Adrenal gland (tissue), 12 donors: ENCODE data around the gene PDCD11. TPM values are rescaled to one million over a fixed set of nuclear protein-coding genes. Genes with fewer than 3 reads are reported as not detected.
A peak's percentile ranks its signal among the peaks of the same experiment; 100 is the strongest.

Source experiments
- DNase-seq, 7 donors: peaks; one replicate each; pipeline ENCODE4 v3.0.0-alpha.2; 2019 to 2020
- H3K27ac ChIP-seq, 5 donors: fragments of 200-600 bp; sonication (generic) in 4 of 5; 1 replicate in 3 of 5; 2 replicates in 2 of 5; pipeline versions ENCODE4 v1.5.1 to v1.8.0; 2016 to 2020; ENCODE audit warnings: mild to moderate bottlenecking in 1 of 5
- H3K27me3 ChIP-seq: fragments of 200-600 bp; 2 replicates; pipeline ENCODE4 v1.8.0; 2021
- H3K36me3 ChIP-seq, 2 donors: fragments of 200-600 bp; replicated peaks in 1 of 2; 1 replicate in 1 of 2; 2 replicates in 1 of 2; pipeline versions ENCODE4 v1.5.1 to v1.8.0; 2018 to 2022
- H3K4me1 ChIP-seq, 2 donors: fragments of 200-600 bp; replicated peaks in 1 of 2; 1 replicate in 1 of 2; 2 replicates in 1 of 2; pipeline versions ENCODE4 v1.5.1 to v1.8.0; 2018 to 2021
- H3K4me3 ChIP-seq, 4 donors: fragments of 200-600 bp; sonication (generic) in 3 of 4; one replicate each; pipeline ENCODE4 v1.5.1; 2016 to 2018
- H3K9me3 ChIP-seq, 3 donors: fragments of 200-600 bp; sonication (generic) in 1 of 3; replicated peaks in 1 of 3; 1 replicate in 2 of 3; 2 replicates in 1 of 3; pipeline versions ENCODE4 v1.5.1 to v1.8.0; 2016 to 2021
- POLR2A ChIP-seq, 2 donors: fragments of 450-650 bp; IDR thresholded peaks; one replicate each; pipeline ENCODE4 v1.6.1; 2017; ENCODE audit warnings: antibody characterized with exemption in 2 of 2, mild to moderate bottlenecking in 2 of 2, moderate library complexity in 1 of 2
- WGBS, 4 donors: extraction: QIAGEN DNeasy Blood & Tissue Kit in 2 of 4; methylation state at CpG; one replicate each; pipeline versions ENCODE4 v1.1.5 to v1.1.7; 2013 to 2017; 5-methylcytosine and 5-hydroxymethylcytosine counted together
- intact Hi-C, 2 donors: fragments of 100-400 bp; cut with DNase I; formaldehyde crosslinking; loops; one replicate each; pipeline versions ENCODE4 v1.14.1 to v1.15.0; 2022 to 2023
- polyA plus RNA-seq, 3 donors: library from polyadenylated mRNA; stranded (reverse); fragments of 200-250 nt in 2 of 3; fragments of 350-450 nt in 1 of 3; fragmentation: Illumina TruSeq in 1 of 3; extraction: RNeasy Lipid Tissue Mini Kit (QIAGEN cat#74804) in 1 of 3; gene quantifications; one replicate each; pipeline ENCODE4 v1.2.3, GENCODE V29; 2013 to 2014
- total RNA-seq, 9 donors: library from RNA; depleted of rRNA in 4 of 9; stranded (reverse); fragments of >200 nt in 4 of 9; fragments of 120-200 nt in 1 of 9; fragmentation: NEBNext Ultra II Directional in 1 of 9; extraction: Animal tissue kit (Norgen Biotek cat#: 25700) in 1 of 9; gene quantifications; one replicate each; pipeline versions ENCODE4 v1.1.0 to v1.2.4, GENCODE V29; 2013 to 2023
- TF ChIP-seq, protein P1 (sequence below), 6 experiments: fragments of 450-650 bp in 4 of 6; fragments of 200-600 bp in 2 of 6; sonication (generic) in 1 of 6; IDR thresholded peaks; 1 replicate in 5 of 6; 2 replicates in 1 of 6; pipeline versions ENCODE4 v1.5.1 to v1.8.0; 2016 to 2021; ENCODE audit warnings: antibody characterized with exemption in 6 of 6, mild to moderate bottlenecking in 2 of 6, moderate library complexity in 1 of 6
- donor health status: healthy with polysubstance abuse.
- donor health status: Bipolar disorder and iron deficiency.
- donor health status: DM: yes; HTN: yes; CAD: no.
- donor health status: DM: no; HTN: no; CAD: no.
- donor health status: DM: no; HTN: no; CAD: no.
- donor health status: DM: yes; HTN: yes; CAD: no.

Gene PDCD11
- total and polyA plus RNA-seq, 12 donors, result 13.6 to 39.7 (median 21.2) TPM

DNA sequence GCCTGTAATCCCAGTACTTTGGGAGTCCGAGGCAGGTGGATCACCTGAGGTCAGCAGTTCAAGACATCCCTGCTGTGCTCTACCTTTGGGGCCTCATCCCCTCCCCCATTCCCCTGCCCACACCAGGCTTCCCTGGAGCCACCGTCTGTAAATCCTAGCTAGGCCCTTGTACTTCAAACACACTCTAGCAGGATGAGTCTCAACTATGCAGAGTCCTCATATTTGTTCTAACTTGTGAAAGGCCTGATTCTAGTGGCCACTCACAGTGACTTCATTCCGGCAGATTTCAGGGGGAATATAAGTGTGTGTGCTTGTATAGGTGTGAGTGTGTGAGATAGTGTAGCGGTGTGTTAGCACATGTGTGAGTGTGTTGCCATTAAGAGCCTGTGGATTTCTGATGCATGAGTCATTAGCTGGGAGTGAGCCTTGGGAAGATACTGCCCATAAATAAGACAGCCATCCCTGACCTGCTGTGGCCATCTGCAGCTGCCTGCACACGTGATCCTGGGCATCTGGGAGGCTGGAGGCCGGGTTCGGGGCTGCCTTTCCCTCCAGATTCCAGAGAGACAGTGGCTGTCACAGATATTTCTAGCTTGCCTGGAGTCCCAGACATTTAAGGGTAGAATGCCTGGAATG lies 95.4 kb downstream of the PDCD11 start:
- H3K27ac ChIP-seq, result peak overlapping the region in 1 of 5 donors; percentile 23
- peaks cover 13 to 21% of the 10 kb centered on the region in 2 donors for H3K4me1 ChIP-seq
- 38 to 60% (median 44%) methylated on average over 7 of the region's 7 CpGs for WGBS, 4 donors
- H3K9me3 ChIP-seq, result no peaks in the 10 kb centered on the region
- DNase-seq, result peak; percentile 59 to 90 (median 77)
- intact Hi-C loops, result no loop called here
- H3K4me3 ChIP-seq, result no peak overlapping the region
- no peak for TF ChIP-seq POLR2A (IDR thresholded peaks at IDR 0.05)
- TF ChIP-seq, protein P1, sequence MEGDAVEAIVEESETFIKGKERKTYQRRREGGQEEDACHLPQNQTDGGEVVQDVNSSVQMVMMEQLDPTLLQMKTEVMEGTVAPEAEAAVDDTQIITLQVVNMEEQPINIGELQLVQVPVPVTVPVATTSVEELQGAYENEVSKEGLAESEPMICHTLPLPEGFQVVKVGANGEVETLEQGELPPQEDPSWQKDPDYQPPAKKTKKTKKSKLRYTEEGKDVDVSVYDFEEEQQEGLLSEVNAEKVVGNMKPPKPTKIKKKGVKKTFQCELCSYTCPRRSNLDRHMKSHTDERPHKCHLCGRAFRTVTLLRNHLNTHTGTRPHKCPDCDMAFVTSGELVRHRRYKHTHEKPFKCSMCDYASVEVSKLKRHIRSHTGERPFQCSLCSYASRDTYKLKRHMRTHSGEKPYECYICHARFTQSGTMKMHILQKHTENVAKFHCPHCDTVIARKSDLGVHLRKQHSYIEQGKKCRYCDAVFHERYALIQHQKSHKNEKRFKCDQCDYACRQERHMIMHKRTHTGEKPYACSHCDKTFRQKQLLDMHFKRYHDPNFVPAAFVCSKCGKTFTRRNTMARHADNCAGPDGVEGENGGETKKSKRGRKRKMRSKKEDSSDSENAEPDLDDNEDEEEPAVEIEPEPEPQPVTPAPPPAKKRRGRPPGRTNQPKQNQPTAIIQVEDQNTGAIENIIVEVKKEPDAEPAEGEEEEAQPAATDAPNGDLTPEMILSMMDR (IDR thresholded peaks at IDR 0.05), result no peak
- H3K36me3 ChIP-seq, result no peaks in the 10 kb centered on the region
- peaks cover 9% of the 10 kb centered on the region for H3K27me3 ChIP-seq

DNA sequence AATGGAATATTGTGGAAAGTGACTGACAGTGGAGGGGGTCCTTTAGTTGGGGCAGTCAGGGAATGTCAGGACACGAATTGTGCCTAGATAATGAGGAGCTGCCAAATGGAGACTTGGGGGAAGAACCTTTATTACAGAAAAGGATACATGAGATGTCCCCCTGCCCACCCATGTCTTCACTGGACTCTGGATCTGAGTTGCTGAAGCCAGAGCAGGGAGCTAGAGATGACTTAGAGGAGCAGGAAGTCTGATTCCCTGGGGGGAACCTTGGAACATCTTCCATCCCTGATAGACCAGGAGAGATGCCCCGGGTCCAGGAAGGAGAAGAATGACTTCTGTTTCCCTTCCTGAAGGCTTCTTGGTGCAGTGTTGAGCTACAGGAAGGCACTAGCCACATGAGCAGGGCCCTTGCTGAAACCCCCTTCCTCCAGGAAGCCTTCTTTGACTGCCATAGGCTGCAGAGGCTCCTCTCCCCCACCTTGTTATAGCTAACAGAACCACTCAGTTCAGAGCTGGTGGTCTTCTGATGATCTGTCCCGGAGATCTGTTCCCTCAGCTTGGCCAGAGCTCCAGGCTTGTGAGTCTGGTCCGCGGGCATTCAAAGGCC lies 96.3 kb downstream of the PDCD11 start:
- TF ChIP-seq, protein P1 (IDR thresholded peaks at IDR 0.05), result no peak
- TF ChIP-seq POLR2A (IDR thresholded peaks at IDR 0.05), result no peak
- Histone ChIP-seq H3K4me1 (peaks cover 13 to 21% of the 10 kb centered on the region in 2 donors), H3K36me3 (no peaks in the 10 kb centered on the region), H3K4me3 (no peak overlapping the region), H3K9me3 (no peaks in the 10 kb centered on the region), H3K27ac (peak overlapping the region in 1 of 5 donors; percentile 52), H3K27me3 (peaks cover 9% of the 10 kb centered on the region)
- WGBS, 4 donors, result 74 to 93% (median 84%) methylated on average over 2 to 5 of the region's 5 CpGs
- DNase-seq, result no peak
- intact Hi-C loops, result no loop called here

DNA sequence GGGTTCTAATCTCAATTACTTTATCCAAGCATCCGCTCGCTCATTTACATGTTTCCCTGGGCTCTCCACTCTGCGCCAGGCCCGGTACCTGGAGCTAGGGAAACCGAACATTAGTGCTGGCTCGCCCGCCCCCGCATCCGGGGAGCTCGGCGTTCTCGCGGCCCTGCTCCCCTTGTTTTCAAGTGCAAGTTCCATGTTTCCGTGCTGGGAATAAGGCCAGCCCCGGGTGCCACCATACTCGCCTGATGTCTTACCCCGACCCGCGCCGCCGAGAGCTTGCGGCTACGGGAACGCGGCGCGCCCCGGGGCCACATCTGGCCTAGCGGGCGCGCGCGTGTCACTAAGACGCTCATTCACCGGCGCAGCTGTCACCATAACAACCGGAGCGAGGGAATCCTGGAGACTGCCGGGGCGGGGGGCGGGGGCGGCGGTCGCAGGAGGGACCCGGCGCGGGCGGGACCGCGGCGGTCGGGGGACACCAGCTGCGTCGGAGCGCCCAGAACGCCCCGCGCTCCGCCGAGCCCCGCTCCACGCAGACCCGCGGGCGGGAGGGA lies 97.0 kb downstream of the PDCD11 start, which contains the start of gene NEURL1:
TSS of gene NEURL1 (plus strand) at position 344 of the 554 bp plus-strand sequence. CDS start 683 bp downstream, outside the sequence.
- peak within 1 kb of the TSS in 1 of 5 donors; percentile 52 for H3K27ac ChIP-seq
- peak in 2 of 7 donors; percentile 12 to 66 for DNase-seq
- peaks cover 9% of the 10 kb centered on the region for H3K27me3 ChIP-seq
- 4 to 22% (median 5%) methylated on average over 14 to 65 of the region's 65 CpGs for WGBS, 4 donors
- TF ChIP-seq POLR2A (IDR thresholded peaks at IDR 0.05), result no peak
- TF ChIP-seq, protein P1 (IDR thresholded peaks at IDR 0.05), result no peak
- intact Hi-C loops, result no loop called here
- peaks cover 13 to 21% of the 10 kb centered on the region in 2 donors for H3K4me1 ChIP-seq
- peak within 1 kb of the TSS in 2 of 4 donors; percentile 24 to 79 for H3K4me3 ChIP-seq
- no peaks in the 10 kb centered on the region for H3K9me3 ChIP-seq
- no peaks in the 10 kb centered on the region for H3K36me3 ChIP-seq
